COLO668 (cell line): Measurements from ENCODE around the gene ANO10.
"Not testable (repeated sequence)": the region's sequence is repeated elsewhere in the genome, so short reads cannot be mapped to it uniquely, and the experiment has no call there.

Source experiments
- DNase-seq: peaks from one replicate; lab custom pipeline; 2025; ENCODE audit not compliant: unreplicated experiment; lab: John Stamatoyannopoulos, UW

ANO10 gene

DNA sequence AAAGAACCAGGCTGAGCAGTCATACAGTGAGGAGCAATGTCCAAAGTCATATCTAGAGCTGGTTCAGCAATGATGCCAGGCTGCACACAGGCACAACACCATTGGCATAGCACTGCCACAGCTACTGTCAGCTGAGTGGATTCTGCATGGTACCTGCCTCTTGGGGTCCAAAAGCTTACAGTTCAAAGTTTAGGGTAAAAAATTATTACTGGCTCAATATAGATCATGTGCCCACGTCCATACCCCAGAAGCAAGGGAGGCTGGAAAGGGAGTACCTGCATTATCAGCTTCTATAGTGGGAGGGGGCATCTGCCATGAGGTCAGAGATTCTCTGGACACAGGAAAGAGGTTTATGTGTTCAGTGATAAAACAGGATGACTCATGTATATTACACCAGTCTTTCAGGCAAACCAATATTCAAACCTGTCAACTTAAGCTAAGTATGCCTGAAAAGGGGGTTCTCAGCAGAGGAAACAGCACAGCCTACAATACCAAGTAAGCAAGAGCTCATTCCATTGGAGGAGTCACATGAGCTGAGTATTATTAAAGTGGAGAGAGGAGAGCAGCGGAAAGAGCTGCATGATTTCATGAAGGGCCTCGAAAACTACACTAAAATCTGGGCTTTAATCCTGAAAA is 99.0 kb downstream of the ANO10 start:
- no peak for DNase-seq

DNA sequence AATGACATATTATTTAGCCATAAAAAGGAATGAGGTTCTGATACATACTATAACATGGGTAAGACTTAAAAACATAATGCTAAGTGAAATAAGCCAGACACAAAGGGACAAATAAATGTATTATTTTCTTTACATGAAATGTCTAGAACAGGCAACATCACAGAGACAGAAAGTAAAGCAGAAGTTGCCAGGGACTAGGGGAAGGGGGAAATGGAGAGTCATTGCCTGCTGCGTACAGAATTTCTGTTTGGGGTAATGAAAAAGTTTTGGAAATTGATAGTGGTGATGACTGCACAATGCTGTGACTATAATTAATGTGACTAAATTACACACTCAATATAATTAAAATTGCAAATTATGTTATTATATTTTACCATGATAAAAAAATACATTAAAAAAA is 99.9 kb downstream of the ANO10 start:
- no peak for DNase-seq

DNA sequence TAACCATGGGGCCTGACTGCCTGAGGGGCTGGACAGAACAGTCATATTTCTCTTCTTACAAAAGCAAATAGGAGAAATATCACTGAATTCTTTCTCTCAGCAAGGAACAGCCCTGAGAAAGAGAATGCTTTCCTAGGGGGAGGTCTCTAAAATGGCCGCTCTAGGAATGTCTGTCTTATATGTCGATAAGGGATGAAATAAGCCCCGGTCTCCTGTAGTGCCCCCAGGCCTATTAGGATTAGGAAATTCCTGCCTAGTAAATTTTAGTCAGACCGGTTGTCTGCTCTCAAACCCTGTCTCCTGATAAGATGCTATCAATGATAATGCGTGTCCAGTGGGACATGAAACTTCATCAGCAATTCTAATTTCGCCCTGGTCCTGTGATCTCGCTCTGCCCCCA is 103.3 kb downstream of the ANO10 start:
- DNase-seq, result not testable (repeated sequence)

DNA sequence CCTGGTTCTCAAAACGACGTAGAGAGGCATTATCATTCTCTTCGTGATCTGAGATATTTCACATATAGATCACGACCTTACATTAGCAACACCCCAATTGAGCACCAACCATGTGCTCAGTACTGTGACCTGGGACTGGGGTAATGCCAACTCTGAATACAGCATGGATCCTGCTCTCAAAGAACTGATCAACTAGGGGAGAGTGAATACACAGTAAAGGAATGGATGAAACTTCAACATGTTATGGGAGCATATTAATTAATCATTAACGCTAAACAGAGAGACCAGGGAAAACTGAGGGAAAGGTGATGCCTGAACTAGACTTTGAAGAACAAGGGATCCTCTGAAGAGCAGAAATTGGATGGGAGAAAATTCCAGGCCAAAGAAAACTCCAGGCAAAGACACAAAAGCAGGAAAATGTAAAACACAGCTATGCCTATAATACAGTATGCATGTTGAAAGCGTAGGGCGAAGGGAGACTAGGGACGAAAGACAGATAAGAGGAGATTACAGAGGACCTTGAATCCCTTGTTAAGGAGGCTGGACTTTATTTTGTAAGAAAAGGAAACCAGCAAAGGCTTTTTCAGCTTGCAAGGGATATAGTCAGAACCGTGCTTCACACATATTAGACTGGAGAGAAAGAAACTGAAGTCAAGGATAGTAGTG is 105.7 kb downstream of the ANO10 start:
- no peak for DNase-seq

DNA sequence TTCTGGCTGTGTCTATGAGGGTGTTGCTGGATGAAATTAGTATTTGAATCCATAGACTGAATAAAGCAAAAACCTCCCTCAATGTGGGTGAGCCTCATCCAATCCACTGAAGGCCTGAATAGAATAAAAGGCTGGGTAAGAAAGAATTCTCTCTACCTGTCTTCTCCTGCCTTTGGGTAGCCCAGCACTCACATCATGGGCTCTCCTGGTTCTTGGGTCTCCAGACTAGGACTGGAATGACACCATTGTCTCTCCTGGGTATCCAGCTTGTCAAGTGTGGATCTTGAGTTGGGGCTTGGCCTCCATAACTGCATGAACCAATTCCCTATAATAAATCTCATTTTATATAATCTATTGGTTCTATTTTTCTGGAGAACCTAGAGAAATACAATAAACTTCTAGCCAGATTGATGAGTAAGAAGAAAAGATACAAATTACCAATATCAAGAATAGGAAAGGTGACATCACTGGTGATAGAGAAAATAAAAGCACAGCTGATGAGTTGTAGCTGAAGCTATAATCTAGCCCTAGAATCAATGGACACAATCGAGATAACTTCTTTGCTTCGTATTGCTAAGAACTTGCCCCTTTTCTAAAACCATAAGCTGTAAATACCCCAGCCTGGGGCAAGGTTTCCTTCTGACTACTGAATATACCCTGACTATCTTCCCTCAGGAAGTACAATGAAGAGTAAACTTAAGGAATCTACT is 106.4 kb downstream of the ANO10 start:
- DNase-seq, result no peak

DNA sequence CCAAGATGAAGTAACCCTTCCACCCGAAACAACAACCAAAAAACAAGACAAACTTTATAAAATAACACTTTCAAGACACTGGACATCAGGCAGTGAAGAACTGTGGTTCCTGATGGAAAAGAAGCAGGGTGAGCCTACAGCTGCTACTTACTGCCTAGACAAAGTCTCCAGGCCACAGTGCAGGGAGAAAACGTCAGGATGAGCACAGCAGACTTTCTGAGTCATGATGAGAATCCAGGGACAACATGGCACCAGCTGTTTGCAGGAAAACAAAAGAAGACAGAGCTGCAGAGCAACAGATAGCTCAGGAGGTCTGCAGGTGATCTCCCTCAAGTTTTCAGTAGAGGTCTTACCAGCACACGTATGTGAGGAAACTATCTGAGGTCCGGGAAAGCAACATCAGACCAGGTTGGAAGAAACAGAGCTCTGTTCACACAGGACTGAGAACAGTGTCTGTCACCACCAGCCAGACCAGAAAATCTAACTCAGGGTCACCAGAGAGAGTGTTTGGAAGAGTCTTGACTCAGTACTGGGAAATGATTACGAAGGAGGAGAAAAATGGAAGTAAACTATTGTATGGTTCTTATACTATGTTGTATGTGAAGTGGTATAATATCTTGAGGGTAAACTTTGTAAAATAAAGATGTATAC is 108.9 kb downstream of the ANO10 start:
- DNase-seq, result no peak

DNA sequence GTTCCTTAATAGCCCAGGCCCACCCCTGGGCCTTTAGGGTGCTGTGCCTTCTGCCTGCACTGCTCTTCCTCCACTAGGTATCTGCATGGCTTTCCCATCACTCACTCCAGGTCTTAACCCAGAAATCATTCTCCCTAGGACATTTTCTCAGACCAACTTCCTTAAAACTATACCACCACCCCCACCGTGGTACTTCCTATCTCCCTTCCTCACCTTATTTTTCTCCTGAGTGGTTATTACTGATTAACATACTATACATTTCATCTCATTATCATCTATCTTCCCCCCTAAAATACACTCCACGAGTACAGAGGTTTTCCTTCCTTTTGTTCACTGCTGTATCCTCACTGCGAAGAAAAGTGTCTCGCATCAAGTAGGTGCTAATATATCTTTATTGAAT is 115.2 kb downstream of the ANO10 start:
- DNase-seq, result no peak

DNA sequence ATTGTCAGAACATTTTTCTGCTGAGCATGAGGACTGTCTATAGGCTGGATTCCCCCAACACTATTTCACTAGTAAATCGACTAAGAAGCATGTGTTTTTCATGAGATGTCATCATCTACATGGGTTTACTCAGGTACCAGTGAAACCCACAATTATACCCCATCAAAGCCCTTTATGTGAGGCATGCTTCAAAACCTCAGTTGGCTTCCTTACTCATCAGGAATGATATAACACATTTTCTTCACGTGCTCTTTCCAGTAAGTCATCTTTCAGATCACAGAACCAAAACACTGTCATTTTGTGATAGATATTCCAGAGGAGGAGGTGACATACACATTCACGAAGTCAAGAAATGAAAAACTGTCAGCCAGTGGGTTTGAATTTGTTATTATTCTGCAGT is 116.5 kb downstream of the ANO10 start:
- DNase-seq, result no peak

DNA sequence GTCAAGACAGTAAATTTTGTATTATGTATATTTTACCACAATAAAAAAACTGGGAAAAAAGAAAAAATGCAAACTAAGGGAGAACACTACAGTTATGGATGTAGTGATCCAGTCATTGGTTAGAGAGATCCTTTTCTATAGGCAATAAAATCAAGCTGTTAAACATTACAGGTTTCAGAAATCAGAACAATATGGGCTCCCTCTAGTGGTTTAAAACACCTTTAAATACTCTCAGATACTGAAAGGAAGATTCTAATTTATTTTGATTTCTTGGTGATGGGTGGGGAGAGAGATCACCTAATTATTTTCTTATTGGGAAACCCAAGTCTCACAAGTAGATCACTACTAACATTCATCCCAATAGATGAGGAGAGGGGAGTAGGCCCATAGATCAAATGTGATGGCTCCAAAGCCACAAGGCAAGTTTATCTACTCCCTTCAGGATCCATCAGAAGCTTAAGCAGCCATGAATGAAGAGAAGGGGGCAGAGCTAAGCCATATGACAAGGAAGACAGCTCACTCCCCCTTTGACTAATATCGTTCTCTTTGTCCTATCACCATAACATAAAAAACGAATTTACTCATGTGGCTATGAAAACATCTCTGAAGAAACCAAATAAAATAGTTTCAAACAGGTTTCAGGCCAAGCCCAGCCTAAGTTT is 118.6 kb downstream of the ANO10 start:
- DNase-seq, result no peak

DNA sequence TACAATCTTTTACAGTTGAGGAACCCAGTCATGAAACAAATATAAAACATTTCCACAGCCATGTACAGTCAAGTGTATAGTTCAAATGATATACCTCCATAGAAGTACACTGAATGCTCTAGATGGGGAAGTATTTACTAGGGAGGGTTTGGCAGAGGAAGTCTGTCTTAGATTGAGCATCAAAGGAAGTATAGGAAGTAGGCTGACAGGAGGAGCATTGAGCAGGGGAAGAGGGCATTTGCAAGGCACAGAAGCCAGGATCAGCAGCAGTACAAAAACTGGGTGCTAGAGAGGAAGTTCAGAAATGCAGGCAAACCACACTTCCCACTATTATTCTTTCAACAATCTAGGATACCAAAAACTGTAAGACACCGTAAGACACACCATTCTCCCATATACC is 122.6 kb downstream of the ANO10 start:
- no peak for DNase-seq

DNA sequence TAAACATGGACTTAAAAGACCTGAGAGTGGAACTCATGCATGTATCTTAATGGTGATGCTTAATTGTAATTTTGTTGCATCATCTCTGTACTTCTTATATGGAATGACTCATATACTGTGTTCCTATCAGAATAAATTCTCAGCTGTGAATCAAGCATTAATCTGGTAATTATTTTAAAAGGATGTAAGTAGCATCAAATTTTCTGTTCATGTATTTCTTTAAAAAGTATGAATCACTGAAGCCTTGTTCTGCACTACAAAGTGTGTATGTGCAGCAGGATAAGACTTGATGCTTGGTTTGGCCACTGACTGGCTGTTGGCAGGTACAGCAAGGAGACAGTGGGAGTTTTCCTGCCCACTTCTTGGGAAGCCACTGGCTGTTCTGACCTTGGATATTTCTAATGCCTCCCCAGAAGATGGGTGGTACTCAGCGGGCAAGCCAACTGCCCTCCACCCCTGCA is 123.9 kb downstream of the ANO10 start:
- DNase-seq, result no peak

DNA sequence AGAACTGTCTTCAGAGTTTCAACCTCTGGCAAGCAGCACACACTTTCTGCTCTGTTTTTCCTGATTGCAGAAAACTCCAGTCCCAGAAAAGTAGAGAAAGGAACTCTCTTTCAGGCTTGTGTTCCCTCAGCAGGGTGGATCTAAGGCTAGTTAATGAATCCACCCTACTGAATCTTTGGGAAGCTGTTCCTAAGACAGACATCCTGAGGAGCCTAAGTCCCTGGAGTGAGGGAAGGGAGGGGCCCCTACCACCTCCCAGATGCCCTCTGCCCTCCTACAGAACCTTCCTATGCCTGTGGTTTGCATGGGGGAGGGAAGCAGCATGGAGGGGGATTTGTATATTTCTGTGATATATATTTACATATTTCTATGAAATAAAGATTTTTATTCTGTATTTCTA is 124.4 kb downstream of the ANO10 start:
- DNase-seq, result no peak

DNA sequence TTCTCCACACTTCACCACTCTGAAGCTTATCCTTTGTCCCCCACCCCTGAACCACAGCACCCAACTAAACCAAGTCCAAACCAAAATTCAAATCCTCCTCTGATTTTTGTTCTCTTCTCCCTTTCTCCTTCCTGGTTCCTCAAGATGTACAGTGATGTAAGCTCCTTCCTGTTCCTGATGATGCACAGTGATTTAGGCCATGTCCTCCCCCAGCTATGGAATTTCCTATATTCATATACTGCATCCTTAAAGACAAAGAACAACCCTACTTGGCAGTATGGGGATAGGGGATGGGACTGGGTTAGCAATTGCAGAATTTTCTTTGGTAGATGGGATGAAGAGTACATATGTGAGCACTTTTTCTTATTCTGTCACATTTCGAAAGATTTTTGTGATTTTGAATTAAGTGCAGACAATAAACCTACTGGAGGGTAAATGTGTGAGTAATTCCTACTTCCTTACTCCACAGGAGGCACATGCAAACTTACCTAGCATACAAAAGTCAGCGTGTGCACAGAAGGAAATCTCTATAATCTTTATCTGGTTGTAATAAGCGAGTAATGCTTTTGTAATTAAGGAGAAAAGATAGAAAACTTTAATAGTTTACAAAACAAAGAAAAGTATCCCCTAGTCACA is 125.0 kb downstream of the ANO10 start:
- no peak for DNase-seq

DNA sequence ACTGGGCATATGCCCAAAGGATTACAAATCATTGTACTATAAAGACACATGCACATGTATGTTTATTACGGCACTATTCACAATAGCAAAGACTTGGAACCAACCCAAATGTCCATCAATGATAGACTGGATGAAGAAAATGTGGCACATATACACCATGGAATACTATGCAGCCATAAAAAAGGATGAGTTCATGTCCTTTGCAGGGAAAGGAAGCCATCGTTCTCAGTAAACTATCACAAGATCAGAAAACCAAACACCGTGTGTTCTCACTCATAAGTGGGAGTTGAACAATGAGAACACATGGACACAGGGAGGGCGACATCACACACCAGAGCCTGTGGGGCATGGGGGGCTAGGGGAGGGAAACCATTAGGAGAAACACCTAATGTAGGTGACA is 128.9 kb downstream of the ANO10 start:
- not testable (repeated sequence) for DNase-seq

DNA sequence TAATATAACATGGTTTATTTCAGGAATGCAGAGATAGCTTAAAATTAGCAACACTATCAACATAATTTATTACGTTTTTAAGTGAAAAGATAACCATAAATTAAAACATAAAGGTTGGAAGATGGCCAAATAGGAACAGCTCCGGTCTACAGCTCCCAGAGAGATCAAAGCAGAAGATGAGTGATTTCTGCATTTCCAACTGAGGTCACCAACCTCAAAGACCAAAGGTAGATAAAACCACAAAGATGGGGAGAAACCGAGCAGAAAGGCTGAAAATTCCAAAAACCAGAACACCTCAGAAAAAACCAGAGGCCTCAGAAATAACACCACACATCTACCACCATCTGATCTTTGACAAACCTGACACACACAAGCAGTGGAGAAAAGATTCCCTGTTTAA is 130.0 kb downstream of the ANO10 start:
- DNase-seq, result not testable (repeated sequence)

DNA sequence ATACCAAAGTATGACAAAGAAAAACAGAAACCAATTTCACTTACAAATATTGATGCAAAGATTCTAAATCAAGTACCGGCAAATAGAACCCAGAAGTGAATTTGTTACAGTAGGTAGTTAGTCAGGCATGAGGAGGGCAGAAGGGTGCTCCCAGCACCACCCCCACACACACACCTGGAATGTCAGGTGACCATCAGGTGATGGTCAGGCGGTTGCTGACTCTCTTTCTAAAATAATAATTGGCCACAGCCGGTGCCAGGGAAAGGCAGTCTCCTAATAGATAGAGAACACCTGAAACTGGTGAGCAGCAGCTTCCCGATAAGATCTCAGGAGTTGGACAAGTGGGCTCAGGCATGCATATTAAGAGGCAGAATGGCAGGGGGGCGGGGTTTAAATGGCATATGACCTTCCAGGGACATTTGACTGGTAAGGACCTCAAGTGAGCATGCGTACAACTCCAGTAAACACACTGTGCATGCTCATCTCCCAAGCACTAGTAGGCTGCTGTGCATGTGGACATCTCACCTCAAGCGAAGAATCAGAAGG is 131.1 kb downstream of the ANO10 start:
- no peak for DNase-seq

DNA sequence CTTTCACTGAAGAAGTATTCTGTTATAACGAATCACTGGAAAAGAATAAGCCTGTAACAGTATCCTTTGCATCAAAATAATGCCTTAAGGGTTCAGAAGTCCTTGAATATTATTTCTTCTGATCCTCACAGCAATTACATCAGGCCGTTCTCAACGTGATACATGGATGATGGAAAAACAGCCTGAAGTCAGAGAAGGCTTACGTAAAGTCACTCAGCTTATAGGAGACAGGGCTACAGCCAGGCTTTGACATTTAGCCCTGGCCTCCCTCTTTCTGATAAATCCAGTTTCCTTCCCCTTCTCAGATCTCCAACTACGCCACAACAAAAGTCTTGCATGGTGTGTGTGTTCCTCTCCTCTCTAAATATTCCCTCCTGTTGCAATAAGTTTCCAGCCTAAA is 131.9 kb downstream of the ANO10 start:
- DNase-seq, result no peak

DNA sequence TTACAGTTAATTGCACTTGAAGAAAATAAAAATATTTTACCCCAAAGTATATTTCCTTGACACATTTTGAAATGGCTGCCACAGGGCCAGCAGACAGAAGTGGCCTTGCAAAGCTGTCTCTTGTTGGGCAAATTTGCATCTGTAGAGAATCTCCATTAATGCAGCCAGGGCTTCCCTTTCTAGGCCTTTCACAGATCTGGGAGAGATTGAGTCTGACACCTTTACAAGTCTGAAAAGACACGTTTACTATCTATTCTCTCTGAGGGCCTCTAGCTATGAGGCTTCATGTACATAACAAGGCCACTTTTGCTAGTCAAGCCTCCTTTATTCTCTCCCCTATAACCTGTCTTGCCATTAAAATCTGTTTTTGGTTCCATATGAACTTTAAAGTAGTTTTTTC is 135.9 kb downstream of the ANO10 start:
- DNase-seq, result no peak

DNA sequence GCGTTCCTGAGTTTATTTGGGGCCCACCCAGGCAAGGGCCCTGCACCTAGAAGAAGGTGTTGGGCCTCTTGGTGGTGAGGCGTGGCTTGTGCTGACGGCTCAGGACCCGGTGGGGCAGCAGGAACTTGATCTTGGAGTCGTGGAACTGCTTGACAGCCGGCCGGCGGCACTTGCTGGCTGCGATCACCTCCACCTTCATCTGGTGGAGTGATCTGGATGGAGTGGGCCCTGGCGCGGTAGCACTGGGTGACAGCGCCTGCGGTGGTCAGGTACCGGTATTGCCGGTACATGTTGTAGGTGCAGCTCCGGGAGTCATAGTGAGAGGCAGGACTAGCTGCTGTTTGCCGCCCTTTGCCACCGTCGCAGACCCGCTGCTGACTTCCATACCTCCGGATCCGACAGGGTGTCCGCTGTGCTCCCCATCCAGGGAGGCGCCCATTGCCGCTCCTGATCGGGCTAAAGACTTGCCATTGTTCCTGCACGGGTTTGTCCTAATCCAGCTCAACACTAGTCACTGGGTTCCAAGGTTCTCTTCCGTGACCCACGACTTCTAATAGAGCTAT is 136.8 kb downstream of the ANO10 start:
- no peak for DNase-seq

DNA sequence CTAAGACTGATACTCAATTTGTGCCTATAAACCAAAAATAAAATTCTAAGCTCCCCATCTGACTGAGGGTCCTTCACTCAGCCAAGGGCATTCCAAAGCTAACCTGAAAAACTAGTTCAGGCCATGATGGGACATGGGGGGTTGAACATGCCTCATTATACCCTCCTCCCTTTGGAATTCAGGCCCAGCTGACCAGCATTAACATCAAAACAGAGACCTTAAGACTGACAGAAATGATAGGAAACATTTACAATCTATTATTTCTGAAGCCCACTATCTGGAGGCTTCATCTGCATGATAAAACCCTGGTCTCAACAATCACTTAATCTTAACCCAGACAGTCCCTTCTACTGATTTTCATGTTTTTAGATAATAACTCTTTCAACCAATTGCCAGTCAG is 140.4 kb downstream of the ANO10 start:
- no peak for DNase-seq
